ENCODE results near the gene TREML4. TPM values are rescaled to one million over a fixed set of nuclear protein-coding genes. Genes with fewer than 3 reads are reported as not detected.

Gene TREML4
- total and polyA plus RNA-seq, 2 of the 8 experiments (the other 6 are each of a cell fraction or from before 2014, with no cell fraction given): not detected

DNA sequence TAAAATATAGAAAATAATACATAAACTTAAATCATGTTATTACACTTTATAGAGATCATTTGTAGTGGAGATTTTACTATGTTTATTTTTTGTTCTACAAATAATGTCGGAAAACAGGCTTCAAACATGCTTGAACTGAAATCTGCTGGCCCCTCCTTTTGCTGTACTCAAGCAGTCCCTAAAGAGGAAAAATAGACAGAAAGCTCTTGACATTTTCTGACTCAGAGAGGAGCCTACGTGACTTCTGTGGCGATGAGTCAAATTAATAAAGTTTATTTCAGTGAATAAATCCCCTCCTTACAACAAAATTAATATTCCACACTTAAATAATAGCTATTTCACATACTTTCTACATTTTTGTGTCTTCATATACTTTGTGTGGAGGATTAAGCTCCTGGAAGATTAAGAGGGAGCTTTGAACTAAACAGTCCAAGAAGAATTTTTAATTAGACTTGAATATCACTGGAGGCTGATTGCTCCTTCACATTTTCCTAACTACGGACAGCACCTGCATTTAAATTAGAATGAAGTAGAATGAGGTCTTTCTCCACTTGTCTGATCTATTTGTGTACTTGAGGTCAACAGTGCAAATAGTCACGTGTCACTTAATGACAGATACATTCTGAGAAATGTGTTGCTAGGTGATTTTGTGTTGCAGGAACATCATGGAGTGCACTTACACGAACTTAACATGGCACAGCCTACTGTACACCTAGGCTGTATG is 60.0 kb downstream of the TREML4 start:
- Histone ChIP-seq H3K4ac (replicated peaks; ENCODE audit: insufficient read length, low read depth, low read length) (no peak overlapping the region), H2BK5ac (ENCODE audit: low read depth, low read length) (no peak overlapping the region), H2BK12ac (ENCODE audit: low read depth, low read length) (no peak overlapping the region), H4K5ac (ENCODE audit: insufficient read length, low read depth, low read length) (no peak overlapping the region), H4K20me1 (replicated peaks in 1 of 2; ENCODE audit: control insufficient read depth in 1 of 2, insufficient read depth in 2 of 2, low read length in 2 of 2) (no peaks in the 10 kb centered on the region), H3K4me3 (ENCODE audit: extremely low read depth in 1 of 4, insufficient read depth in 2 of 4, low read depth in 3 of 4, low read length in 4 of 4) (no peak overlapping the region), H3K27me3 (replicated peaks in 1 of 4; ENCODE audit: control insufficient read depth in 3 of 4, extremely low read depth in 1 of 4, insufficient read depth in 3 of 4, low read length in 3 of 4) (peaks cover 2 to 17% (median 8%) of the 10 kb centered on the region in 4 experiments), H4K91ac (replicated peaks; ENCODE audit: insufficient read length, low read length) (no peak overlapping the region), H3K9me3 (ENCODE audit: insufficient read depth in 2 of 2, low read depth in 1 of 2, low read length in 1 of 2) (no peaks in the 10 kb centered on the region), H3K4me1 (replicated peaks in 1 of 4; ENCODE audit: control insufficient read depth in 3 of 4, insufficient read depth in 4 of 4, low read length in 3 of 4) (peaks cover 0 to 5% (median 0%) of the 10 kb centered on the region in 4 experiments; a peak in 2 of 7 replicates), H2AFZ (ENCODE audit: low read length) (no peak overlapping the region), H3K36me3 (ENCODE audit: control insufficient read depth in 2 of 4, insufficient read depth in 4 of 4, low read length in 3 of 4) (no peaks in the 10 kb centered on the region), H2BK120ac (replicated peaks; ENCODE audit: low read depth, low read length) (no peak overlapping the region), H3K18ac (ENCODE audit: extremely low read depth, low read length) (no peak overlapping the region), H2AK5ac (ENCODE audit: low read depth, low read length) (no peak overlapping the region), H4K8ac (ENCODE audit: extremely low read depth, insufficient read depth, low read length) (no peak overlapping the region), H3K23me2 (ENCODE audit: low read depth, low read length) (no peaks in the 10 kb centered on the region), H3K79me1 (ENCODE audit: low read depth, low read length) (no peaks in the 10 kb centered on the region), H3K23ac (ENCODE audit: insufficient read length) (no peak overlapping the region), H3K27ac (ENCODE audit: low read depth, low read length) (no peak overlapping the region), H2BK20ac (ENCODE audit: low read length) (no peak overlapping the region), H3K56ac (replicated peaks; ENCODE audit: insufficient read length, low read depth, low read length) (no peak overlapping the region), H3K14ac (ENCODE audit: insufficient read length) (no peak overlapping the region), H3K9ac (replicated peaks in 1 of 4; ENCODE audit: extremely low read depth in 1 of 4, low read depth in 3 of 4, low read length in 3 of 4) (no peak overlapping the region), H3K79me2 (ENCODE audit: control insufficient read depth in 1 of 2, insufficient read depth in 2 of 2, low read length in 2 of 2) (no peaks in the 10 kb centered on the region), H3K4me2 (ENCODE audit: insufficient read depth in 1 of 2, low read depth in 2 of 2, low read length in 2 of 2) (no peak overlapping the region), H2BK15ac (ENCODE audit: low read length) (no peak overlapping the region)
- no peak for FAIRE-seq
- POLR2A ChIA-PET (ENCODE audit: partially characterized antibody): interaction anchor here (1.4 kb wide), 1 partner anchor 19 kb away, joined by 3 read pairs; no protein-coding TSS in a partner anchor
- no peak for DNase-seq (ENCODE audit: low read depth in 1 of 2, low spot score in 2 of 2)
- 88% methylated on average over 6 of the region's 6 CpGs; no CpG with 5 or more reads in 1 of the 2 experiments for WGBS, 2 experiments (ENCODE audit: extremely low coverage in 1 of 2, insufficient coverage in 1 of 2, insufficient read length in 1 of 2, insufficient replicate concordance in 2 of 2, low coverage in 1 of 2, low lambda C conversion rate in 2 of 2, missing lambda C conversion rate in 1 of 2)
- CTCF ChIA-PET (ENCODE audit: partially characterized antibody): interaction anchor here (2.6 kb wide), 1 partner anchor 31 kb away, joined by 6 read pairs; no protein-coding TSS in a partner anchor
- TF ChIP-seq CHD1 (IDR thresholded peaks at IDR 0.05; ENCODE audit: low read depth, low read length): no peak
- TF ChIP-seq, protein P1, sequence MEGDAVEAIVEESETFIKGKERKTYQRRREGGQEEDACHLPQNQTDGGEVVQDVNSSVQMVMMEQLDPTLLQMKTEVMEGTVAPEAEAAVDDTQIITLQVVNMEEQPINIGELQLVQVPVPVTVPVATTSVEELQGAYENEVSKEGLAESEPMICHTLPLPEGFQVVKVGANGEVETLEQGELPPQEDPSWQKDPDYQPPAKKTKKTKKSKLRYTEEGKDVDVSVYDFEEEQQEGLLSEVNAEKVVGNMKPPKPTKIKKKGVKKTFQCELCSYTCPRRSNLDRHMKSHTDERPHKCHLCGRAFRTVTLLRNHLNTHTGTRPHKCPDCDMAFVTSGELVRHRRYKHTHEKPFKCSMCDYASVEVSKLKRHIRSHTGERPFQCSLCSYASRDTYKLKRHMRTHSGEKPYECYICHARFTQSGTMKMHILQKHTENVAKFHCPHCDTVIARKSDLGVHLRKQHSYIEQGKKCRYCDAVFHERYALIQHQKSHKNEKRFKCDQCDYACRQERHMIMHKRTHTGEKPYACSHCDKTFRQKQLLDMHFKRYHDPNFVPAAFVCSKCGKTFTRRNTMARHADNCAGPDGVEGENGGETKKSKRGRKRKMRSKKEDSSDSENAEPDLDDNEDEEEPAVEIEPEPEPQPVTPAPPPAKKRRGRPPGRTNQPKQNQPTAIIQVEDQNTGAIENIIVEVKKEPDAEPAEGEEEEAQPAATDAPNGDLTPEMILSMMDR (IDR thresholded peaks at IDR 0.05; ENCODE audit: control extremely low read depth in 1 of 3, insufficient read depth in 1 of 3, low read depth in 1 of 3, low read length in 3 of 3): no peak
